Memory B cell (primary cell): ENCODE results near the gene GSC2.

Experiments
- ATAC-seq: fragments of 150-1000 bp; cut with Tn5 transposase; 2 replicates; pipeline ENCODE4 v1.10.0; 2021; ENCODE audit warnings: low read depth, mild to moderate bottlenecking, moderate library complexity
- DNase-seq, 2 donors: peaks; one replicate each; pipeline ENCODE4 v3.0.0; 2022; ENCODE audit warnings: low spot score in 2 of 2
- H3K27ac Mint-ChIP-seq: one replicate; pipeline ENCODE4 v1.8.0; 2022; ENCODE audit warnings: mild to moderate bottlenecking, moderate library complexity, mixed read lengths
- H3K27me3 Mint-ChIP-seq: one replicate; pipeline ENCODE4 v1.8.0; 2022; ENCODE audit warnings: mixed read lengths
- H3K36me3 Mint-ChIP-seq: one replicate; pipeline ENCODE4 v1.8.0; 2022; ENCODE audit warnings: mild to moderate bottlenecking, mixed read lengths
- H3K4me1 Mint-ChIP-seq: one replicate; pipeline ENCODE4 v1.8.0; 2022; ENCODE audit warnings: mixed read lengths
- H3K4me3 Mint-ChIP-seq: one replicate; pipeline ENCODE4 v1.8.0; 2022; ENCODE audit warnings: mild to moderate bottlenecking, moderate library complexity, mixed read lengths
- H3K9me3 Mint-ChIP-seq: one replicate; pipeline ENCODE4 v1.8.0; 2022; ENCODE audit warnings: mixed read lengths

GSC2 gene

GRCh38 chr22:19149991-19150390 is at the start of gene GSC2:
TSS of gene GSC2 (minus strand) at chr22:19150292. CDS start at chr22:19150283, 9 bp downstream.
- ATAC-seq: no peak
- no peak for DNase-seq
- Mint-ChIP-seq H3K27ac (no peak within 1 kb of the TSS), H3K27me3 (peaks cover 23% of the 10 kb centered on the region), H3K4me3 (peak within 1 kb of the TSS; percentile 71), H3K9me3 (peaks cover 3% of the 10 kb centered on the region), H3K36me3 (peaks cover 3% of the 10 kb centered on the region), H3K4me1 (peaks cover 6% of the 10 kb centered on the region)

DNA sequence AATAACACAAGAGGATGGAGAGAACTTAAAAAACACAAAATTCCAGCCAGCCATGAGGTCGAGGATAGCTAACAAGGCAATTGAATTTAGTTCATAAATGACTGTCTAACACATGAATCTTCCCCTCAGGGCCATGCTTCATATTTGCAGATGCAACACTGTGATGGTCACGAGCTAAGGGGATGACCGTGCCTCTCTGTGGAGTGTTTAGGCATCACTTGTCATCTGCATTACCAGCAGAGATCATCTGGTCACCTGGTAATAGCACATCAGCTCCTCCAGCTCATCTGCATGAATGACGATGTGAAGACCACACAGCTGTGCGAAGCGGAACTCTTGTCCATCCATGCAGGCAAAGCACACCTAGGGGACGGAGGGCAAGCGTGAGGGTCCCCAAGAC is 49.4 kb upstream of the GSC2 start:
- Mint-ChIP-seq H3K4me3 (no peak overlapping the region), H3K4me1 (peaks cover 13% of the 10 kb centered on the region), H3K36me3 (no peaks in the 10 kb centered on the region), H3K27ac (no peak overlapping the region), H3K27me3 (peaks cover 15% of the 10 kb centered on the region), H3K9me3 (peaks cover 2% of the 10 kb centered on the region)
- ATAC-seq: no peak
- DNase-seq: no peak

GRCh38 chr22:19197997-19198865 is 48.1 kb upstream of the GSC2 start:
- no peak overlapping the region for H3K27ac Mint-ChIP-seq

DNA sequence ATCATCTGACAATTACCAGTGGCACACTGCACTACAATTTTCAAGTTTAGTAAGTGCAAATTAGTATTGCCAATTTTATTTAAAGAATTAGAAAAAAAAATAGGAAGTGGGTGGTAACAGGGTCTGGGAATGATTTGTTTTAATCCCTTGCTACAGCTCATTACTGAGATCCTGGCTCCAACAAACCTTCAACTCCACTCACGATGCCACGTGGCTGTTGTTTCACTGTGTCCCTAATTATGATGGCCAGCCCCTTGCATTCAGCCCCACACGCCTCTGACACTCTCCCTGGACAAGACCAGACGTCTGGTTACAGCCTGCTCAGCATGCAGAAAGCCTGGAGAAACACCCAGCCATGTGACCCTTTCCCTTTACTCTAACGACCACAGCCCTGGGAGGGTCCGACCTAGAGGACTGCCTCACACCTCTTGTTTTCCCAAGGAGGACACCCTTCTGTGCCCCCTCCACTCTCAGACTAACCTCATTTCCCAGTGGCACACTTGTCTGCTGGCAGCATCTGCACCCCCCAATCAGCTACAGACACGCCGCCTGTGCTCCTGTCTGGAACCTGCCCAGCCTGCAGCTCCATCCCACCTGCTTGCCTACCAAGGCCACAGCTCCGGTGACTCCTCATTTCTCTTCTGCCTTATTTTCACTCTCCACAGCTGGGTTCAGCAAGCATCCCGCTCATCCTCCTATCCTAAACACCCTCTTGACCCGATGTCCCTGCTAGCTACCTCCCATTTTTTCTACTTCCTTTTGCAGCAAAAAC is 46.9 kb upstream of the GSC2 start:
- Mint-ChIP-seq H3K36me3 (no peaks in the 10 kb centered on the region), H3K9me3 (no peaks in the 10 kb centered on the region), H3K27me3 (peaks cover 4% of the 10 kb centered on the region), H3K4me3 (no peak overlapping the region), H3K27ac (no peak overlapping the region), H3K4me1 (peaks cover 13% of the 10 kb centered on the region)
- no peak for ATAC-seq
- DNase-seq: no peak

More at GRCh38 chr22:19197997-19198865, 48.1 kb upstream of the GSC2 start:
- H3K36me3 Mint-ChIP-seq: no peaks in the 10 kb centered on the region
- DNase-seq (no peak), ATAC-seq (no peak)
- peaks cover 2% of the 10 kb centered on the region for H3K9me3 Mint-ChIP-seq
- H3K4me1 Mint-ChIP-seq: peaks cover 13% of the 10 kb centered on the region
- H3K27me3 Mint-ChIP-seq: peaks cover 6% of the 10 kb centered on the region
- H3K4me3 Mint-ChIP-seq: no peak overlapping the region

DNA sequence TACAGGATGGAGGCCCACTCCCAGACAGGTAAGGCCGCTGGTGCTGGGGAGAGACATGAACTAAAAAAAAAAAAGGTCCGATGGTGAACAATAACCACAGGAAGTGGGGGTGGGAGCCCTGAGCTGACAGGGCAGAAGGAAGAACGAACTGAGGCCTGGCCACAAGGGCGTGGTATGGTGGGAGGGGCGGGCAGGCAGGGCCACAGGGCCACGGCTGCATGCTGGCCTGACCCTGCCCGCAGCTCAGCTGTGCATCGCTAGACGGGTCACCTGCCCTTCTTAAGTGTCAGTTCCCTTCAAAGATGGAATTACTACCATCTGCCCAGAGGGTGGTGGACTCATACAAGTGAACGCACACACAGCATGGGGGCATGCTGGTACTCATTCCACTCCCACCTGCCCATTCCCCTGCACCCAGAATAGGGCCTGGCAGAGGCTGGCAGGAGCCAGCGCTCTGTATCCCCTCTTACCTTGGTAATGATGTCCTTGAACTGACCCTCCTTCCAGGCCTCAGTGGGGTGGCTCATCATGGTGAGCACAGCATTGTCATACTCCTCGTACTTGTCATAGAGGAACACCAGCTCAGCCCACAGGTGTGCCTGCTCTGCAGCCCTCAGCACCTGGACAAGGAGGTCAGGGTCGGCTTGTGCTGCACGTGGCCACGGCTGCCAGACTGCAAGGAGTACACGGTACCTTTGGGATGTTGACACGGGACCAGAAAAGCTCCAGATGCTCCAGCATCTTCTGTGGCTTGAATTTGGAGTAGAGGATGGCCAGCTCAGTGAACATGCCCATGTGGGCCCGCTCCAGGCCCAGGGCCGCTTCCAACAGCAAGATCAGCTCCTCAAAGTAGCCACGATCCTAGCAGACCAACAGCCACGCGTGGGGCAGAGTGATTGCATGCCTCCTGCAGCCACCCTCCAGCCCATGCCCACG is 46.0 kb upstream of the GSC2 start:
- peaks cover 13% of the 10 kb centered on the region for H3K4me1 Mint-ChIP-seq
- no peaks in the 10 kb centered on the region for H3K9me3 Mint-ChIP-seq
- no peak for DNase-seq
- H3K36me3 Mint-ChIP-seq: no peaks in the 10 kb centered on the region
- no peak for ATAC-seq
- H3K27ac Mint-ChIP-seq: no peak overlapping the region
- H3K27me3 Mint-ChIP-seq: peaks cover 4% of the 10 kb centered on the region
- no peak overlapping the region for H3K4me3 Mint-ChIP-seq

GRCh38 chr22:19194766-19195536 is 44.9 kb upstream of the GSC2 start:
- Mint-ChIP-seq H3K9me3 (no peaks in the 10 kb centered on the region), H3K4me3 (no peak overlapping the region), H3K27ac (no peak overlapping the region), H3K27me3 (peaks cover 4% of the 10 kb centered on the region), H3K36me3 (no peaks in the 10 kb centered on the region), H3K4me1 (peaks cover 13% of the 10 kb centered on the region)
- DNase-seq (no peak), ATAC-seq (no peak)

DNA sequence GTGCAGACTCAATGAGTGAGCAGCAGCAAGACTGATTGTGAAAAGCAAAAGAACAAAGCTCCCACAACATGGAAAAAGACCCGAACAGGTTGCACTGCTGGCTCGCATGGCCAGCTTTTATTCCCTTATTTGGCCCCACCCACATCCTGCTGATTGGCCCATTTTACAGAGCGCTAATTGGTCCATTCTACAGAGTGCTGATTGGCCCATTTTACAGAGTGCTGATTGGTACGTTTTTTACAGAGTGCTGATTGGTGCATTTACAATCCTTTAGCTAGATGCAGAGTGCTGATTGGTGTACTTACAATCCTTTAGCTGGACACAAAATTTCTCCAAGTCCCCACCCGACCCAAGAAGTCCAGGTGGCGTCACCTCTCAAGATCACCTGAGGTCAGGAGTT is 43.8 kb upstream of the GSC2 start:
- Mint-ChIP-seq H3K27ac (no peak overlapping the region), H3K9me3 (no peaks in the 10 kb centered on the region), H3K36me3 (no peaks in the 10 kb centered on the region), H3K4me1 (peaks cover 13% of the 10 kb centered on the region), H3K27me3 (peaks cover 4% of the 10 kb centered on the region), H3K4me3 (no peak overlapping the region)
- no peak for DNase-seq
- no peak for ATAC-seq

DNA sequence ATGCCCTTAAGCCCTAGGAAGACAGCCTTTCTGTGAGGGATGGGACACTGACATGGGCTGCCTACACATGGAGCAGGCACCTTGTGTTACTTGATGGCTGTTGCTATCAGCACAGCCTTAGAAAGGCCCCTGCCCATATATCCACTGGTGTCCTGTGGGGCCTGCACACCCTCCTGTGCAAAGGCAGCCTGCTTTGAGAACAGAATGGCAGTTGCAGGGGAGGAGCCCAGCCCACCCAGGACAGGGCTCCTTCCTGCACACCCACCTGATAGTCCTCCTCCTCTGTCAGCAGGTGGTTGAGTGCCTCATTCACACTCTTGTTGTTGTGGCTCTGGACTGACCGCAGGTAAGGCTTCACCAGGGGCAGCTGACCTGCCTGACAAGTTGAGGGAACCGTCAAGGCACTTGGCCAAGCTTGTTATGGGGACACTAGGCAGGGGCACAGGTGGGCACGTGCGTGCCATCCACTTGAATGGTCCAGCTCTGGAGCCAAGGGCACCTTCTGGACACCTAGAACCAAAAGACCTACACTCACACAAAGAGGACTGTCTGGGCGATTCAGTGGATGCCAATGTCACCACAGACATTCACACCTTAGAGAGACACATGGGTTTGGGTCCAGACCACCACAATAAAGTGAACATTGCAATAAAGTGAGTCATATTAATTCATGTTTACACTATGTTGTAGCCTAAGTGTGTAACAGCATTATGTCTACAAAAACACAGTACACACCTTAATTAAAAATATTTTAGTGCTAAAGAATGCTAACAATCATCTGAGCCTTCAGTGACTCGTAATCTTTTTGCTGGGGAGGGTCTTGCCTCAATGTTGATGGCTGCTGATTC is 37.8 kb upstream of the GSC2 start:
- ATAC-seq: no peak
- H3K27me3 Mint-ChIP-seq: peaks cover 2% of the 10 kb centered on the region
- no peaks in the 10 kb centered on the region for H3K36me3 Mint-ChIP-seq
- no peaks in the 10 kb centered on the region for H3K9me3 Mint-ChIP-seq
- no peak overlapping the region for H3K27ac Mint-ChIP-seq
- DNase-seq: no peak
- no peak overlapping the region for H3K4me3 Mint-ChIP-seq
- H3K4me1 Mint-ChIP-seq: peaks cover 2% of the 10 kb centered on the region

DNA sequence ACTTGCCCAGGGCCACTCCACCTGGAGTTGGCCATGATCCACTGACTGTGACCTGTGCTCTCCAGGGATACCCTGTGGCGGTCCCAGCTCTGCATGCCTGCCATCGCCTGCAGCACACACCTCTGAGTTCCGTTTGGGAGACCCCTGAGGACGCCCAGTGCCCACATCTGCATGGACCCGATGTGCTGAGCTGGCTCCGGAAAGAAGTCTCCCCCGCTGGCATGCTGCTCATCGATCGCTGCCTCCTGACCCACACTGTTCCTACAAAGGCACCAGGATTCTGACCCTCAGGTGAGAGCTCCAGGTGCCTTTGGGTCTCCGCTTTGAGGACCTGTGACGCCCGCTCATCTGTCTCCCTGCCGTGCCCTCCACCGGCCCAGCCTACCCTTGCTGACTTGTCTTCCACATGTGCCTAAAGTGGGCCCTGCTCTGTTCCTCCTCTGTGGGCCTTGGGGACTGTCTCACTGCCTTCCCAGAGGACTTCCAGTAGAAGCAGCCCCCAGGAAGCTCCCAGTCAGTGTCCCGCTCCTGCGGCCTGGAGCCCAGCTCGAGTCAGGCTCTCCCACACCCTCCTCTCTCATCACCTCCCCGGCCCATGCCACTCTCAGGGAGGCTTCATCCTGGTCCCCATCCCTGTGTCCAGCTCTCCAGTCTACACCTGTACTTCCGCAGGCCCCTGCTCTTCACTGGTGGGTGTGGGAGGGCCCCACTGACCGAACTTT is 34.3 kb upstream of the GSC2 start:
- H3K4me1 Mint-ChIP-seq: peaks cover 9% of the 10 kb centered on the region
- no peak overlapping the region for H3K27ac Mint-ChIP-seq
- no peaks in the 10 kb centered on the region for H3K36me3 Mint-ChIP-seq
- H3K4me3 Mint-ChIP-seq: no peak overlapping the region
- DNase-seq (no peak), ATAC-seq (no peak)
- H3K27me3 Mint-ChIP-seq: peaks cover 2% of the 10 kb centered on the region
- no peaks in the 10 kb centered on the region for H3K9me3 Mint-ChIP-seq

DNA sequence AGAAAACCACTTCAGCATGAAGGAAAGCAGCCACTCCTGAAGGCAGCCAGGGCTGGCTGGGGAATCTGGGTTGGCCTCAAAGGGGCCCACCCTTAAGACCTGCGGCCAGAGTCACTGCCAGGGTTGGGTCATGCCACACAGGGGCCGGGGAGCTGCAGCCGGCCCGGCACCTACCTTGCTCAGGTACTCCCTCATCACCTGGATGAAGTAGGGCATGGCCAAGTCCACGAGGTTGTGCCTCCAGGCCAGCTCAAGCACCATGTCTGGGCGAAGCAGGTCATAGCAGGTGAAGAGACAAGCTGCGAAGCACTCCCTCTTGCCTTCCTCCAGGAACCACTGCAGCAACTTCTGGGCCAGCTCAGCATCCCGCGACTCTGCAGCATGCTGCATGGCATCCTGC is 33.1 kb upstream of the GSC2 start:
- H3K27ac Mint-ChIP-seq: peak overlapping the region; percentile 46
- no peaks in the 10 kb centered on the region for H3K36me3 Mint-ChIP-seq

GRCh38 chr22:19182472-19183157 is 32.5 kb upstream of the GSC2 start:
- Mint-ChIP-seq H3K27ac (no peak overlapping the region), H3K27me3 (peaks cover 2% of the 10 kb centered on the region), H3K4me1 (peaks cover 12% of the 10 kb centered on the region), H3K9me3 (no peaks in the 10 kb centered on the region), H3K4me3 (no peak overlapping the region), H3K36me3 (no peaks in the 10 kb centered on the region)
- DNase-seq (no peak), ATAC-seq (no peak)

More for the DNA sequence above, 33.1 kb upstream of the GSC2 start:
- no peak for DNase-seq
- peaks cover 9% of the 10 kb centered on the region for H3K4me1 Mint-ChIP-seq
- H3K27me3 Mint-ChIP-seq: peaks cover 2% of the 10 kb centered on the region
- H3K9me3 Mint-ChIP-seq: no peaks in the 10 kb centered on the region
- H3K4me3 Mint-ChIP-seq: no peak overlapping the region
- ATAC-seq: no peak
